ENCODE data around the gene PRDX6.

GRCh38 chr1:173506437-173506836 lies 29.3 kb downstream of the PRDX6 start:
- TF ChIP-seq CTCF (IDR thresholded peaks at IDR 0.05; ENCODE audit: low read length) (peak; percentile 75), EZH2 (optimal IDR thresholded peaks at IDR 0.05; ENCODE audit: low read depth, low read length) (no peak), EZH2phosphoT487 (IDR thresholded peaks at IDR 0.05; ENCODE audit: low read length) (no peak)
